Endothelial cell of umbilical vein (primary cell): ENCODE measurements around the gene NPPC. TPM values are rescaled to one million over a fixed set of nuclear protein-coding genes. Genes with fewer than 3 reads are reported as not detected.

ENCODE experiments used
- BruUV-seq: library from RNA; stranded (reverse); fragments of 400-500 nt; replicated peaks from 2 replicates; lab custom pipeline; 2021; lab: Mats Ljungman, UMichigan
- CTCF ChIA-PET: fragments of 300-600, 350-600 bp; sonication (Branson Sonifier 250); formaldehyde crosslinking; loops from one replicate; lab custom pipeline; 2021; ENCODE audit warnings: antibody characterized with exemption, inconsistent platforms; lab: Charles Lee
- POLR2A ChIA-PET: fragments of 300-600, 350-600 bp; sonication (Branson Sonifier 250); formaldehyde crosslinking; loops from one replicate; lab custom pipeline; 2021; ENCODE audit warnings: antibody characterized with exemption, inconsistent platforms; lab: Charles Lee
- DNase-seq: peaks from one replicate; pipeline ENCODE4 v3.0.0-alpha.2; 2011; ENCODE audit warnings: low read depth, low spot score
- FAIRE-seq: peaks from 2 replicates; lab custom pipeline; 2011; peaks lifted over from hg19 to GRCh38; lab: Jason Lieb, UNC
- H2AFZ ChIP-seq: 2 replicates; pipeline ENCODE4 v1.6.0; 2012; ENCODE audit warnings: low read depth, low read length, control low read depth, inconsistent platforms
- H3K27ac ChIP-seq: 2 replicates; pipeline ENCODE4 v1.5.1; 2011; ENCODE audit warnings: low read depth, mild to moderate bottlenecking, control low read depth, low read length, moderate library complexity; ENCODE audit not compliant: insufficient read depth
- H3K27me3 ChIP-seq, 2 experiments: 2 replicates each; pipeline versions ENCODE4 v1.6.0 to v1.6.1; 2011; ENCODE audit warnings: low read length in 2 of 2, mixed read lengths in 1 of 2; ENCODE audit not compliant: control insufficient read depth in 2 of 2, insufficient read depth in 2 of 2
- H3K36me3 ChIP-seq, 2 experiments: 2 replicates in 1 of 2; 3 replicates in 1 of 2; pipeline ENCODE4 v1.5.1; 2011; ENCODE audit warnings: low read length in 2 of 2, mild to moderate bottlenecking in 1 of 2, moderate library complexity in 1 of 2; ENCODE audit not compliant: control insufficient read depth in 2 of 2, insufficient read depth in 2 of 2; ENCODE audit errors: extremely low read depth in 1 of 2
- H3K4me1 ChIP-seq: 3 replicates; pipeline ENCODE4 v1.5.1; 2011; ENCODE audit warnings: mild to moderate bottlenecking, low read length; ENCODE audit not compliant: control insufficient read depth, insufficient read depth; ENCODE audit errors: extremely low read depth
- H3K4me2 ChIP-seq: 2 replicates; pipeline ENCODE4 v1.6.1; 2011; ENCODE audit warnings: low read length, control low read depth, mixed read lengths; ENCODE audit not compliant: insufficient read depth
- H3K4me3 ChIP-seq, 3 experiments: fragments of 200-600 bp in 1 of 3; sonication (generic), shearing (Covaris generic) in 1 of 3; replicated peaks in 1 of 3; 2 replicates each; pipeline ENCODE4 v1.5.1; 2011 to 2016; ENCODE audit warnings: control low read depth in 3 of 3, low read length in 3 of 3, mild to moderate bottlenecking in 2 of 3, inconsistent platforms in 1 of 3, low read depth in 1 of 3, moderate library complexity in 1 of 3; ENCODE audit not compliant: insufficient read depth in 1 of 3
- H3K79me2 ChIP-seq: 2 replicates; pipeline ENCODE4 v1.6.0; 2012; ENCODE audit warnings: low read length, inconsistent platforms; ENCODE audit not compliant: control insufficient read depth, insufficient read depth
- H3K9ac ChIP-seq: replicated peaks from 2 replicates; pipeline ENCODE3; 2011; ENCODE audit warnings: low read length, control low read depth; ENCODE audit not compliant: insufficient read depth; ENCODE audit errors: extremely low read depth
- H3K9me1 ChIP-seq: replicated peaks from 3 replicates; pipeline ENCODE4 v1.6.0; 2011; ENCODE audit warnings: mild to moderate bottlenecking, low read length; ENCODE audit not compliant: control insufficient read depth, insufficient read depth; ENCODE audit errors: extremely low read depth
- H3K9me3 ChIP-seq: replicated peaks from 2 replicates; pipeline ENCODE4 v1.5.1; 2012; ENCODE audit warnings: low read length, inconsistent platforms; ENCODE audit not compliant: control insufficient read depth, insufficient read depth
- H4K20me1 ChIP-seq: replicated peaks from 2 replicates; pipeline ENCODE3; 2011; ENCODE audit warnings: mild to moderate bottlenecking, low read length; ENCODE audit not compliant: control insufficient read depth, insufficient read depth; ENCODE audit errors: extremely low read depth
- EZH2 ChIP-seq: IDR thresholded peaks from 2 replicates; pipeline ENCODE4 v1.6.1; 2012; ENCODE audit warnings: borderline replicate concordance, low read depth, mild to moderate bottlenecking, moderate library complexity, low read length, inconsistent platforms; ENCODE audit not compliant: severe bottlenecking
- FOS ChIP-seq: IDR thresholded peaks from 2 replicates; pipeline ENCODE4 v1.6.1; 2011; ENCODE audit warnings: mild to moderate bottlenecking, low read length, moderate library complexity, borderline replicate concordance; ENCODE audit not compliant: insufficient read depth
- GATA2 ChIP-seq: IDR thresholded peaks from 2 replicates; pipeline ENCODE4 v1.7.0; 2011; ENCODE audit warnings: low read depth, mild to moderate bottlenecking, moderate library complexity, mixed read lengths, low read length; ENCODE audit not compliant: insufficient read length, insufficient read depth
- JUN ChIP-seq: IDR thresholded peaks from 2 replicates; pipeline ENCODE4 v1.6.1; 2011; ENCODE audit warnings: borderline replicate concordance, low read depth; ENCODE audit not compliant: insufficient read length, insufficient read depth
- MYC ChIP-seq: IDR thresholded peaks from one replicate; pipeline ENCODE4 v1.6.1; 2011; ENCODE audit warnings: mild to moderate bottlenecking, low read depth, low read length
- POLR2A ChIP-seq: IDR thresholded peaks from 2 replicates; pipeline ENCODE4 v1.6.1; 2012; ENCODE audit warnings: low read depth, mild to moderate bottlenecking, control low read depth, low read length
- POLR2AphosphoS5 ChIP-seq: IDR thresholded peaks from 2 replicates; pipeline ENCODE4 v1.6.1; 2012; ENCODE audit warnings: low read depth, mild to moderate bottlenecking, control low read depth, low read length, moderate library complexity; ENCODE audit not compliant: insufficient read depth
- dilution Hi-C: fragments of 300-500 bp; cut with MboI; formaldehyde crosslinking; loops from one replicate; pipeline ENCODE4 v1.15.0; 2019; ENCODE audit warnings: low sequenced_read_pairs; ENCODE audit not compliant: extremely low pct_ligation_motif_present
- intact Hi-C: fragments of 100-400 bp; cut with micrococcal nuclease; formaldehyde crosslinking; loops from one replicate; pipeline ENCODE4 v1.10.0; 2022
- polyA plus RNA-seq, 4 experiments: library from polyadenylated mRNA; depleted of rRNA in 3 of 4; stranded (reverse) in 3 of 4; unstranded in 1 of 4; fragments of >200 nt; gene quantifications; 2 replicates each; pipeline versions ENCODE4 v1.2.1 to v1.2.3, GENCODE V29; 2011 to 2012; ENCODE audit warnings: missing spikeins in 1 of 4
- total RNA-seq: library from RNA; stranded (reverse); gene quantifications from 2 replicates; pipeline ENCODE4 v1.2.3, GENCODE V29; 2021
- TF ChIP-seq, protein P1 (sequence below), 2 donors: IDR thresholded peaks; 1 replicate in 1 of 2; 2 replicates in 1 of 2; pipeline ENCODE4 v1.5.1; 2011; ENCODE audit warnings: low read length in 2 of 2, mild to moderate bottlenecking in 2 of 2, moderate library complexity in 2 of 2, control low read depth in 1 of 2, inconsistent platforms in 1 of 2, low read depth in 1 of 2; ENCODE audit not compliant: insufficient read depth in 1 of 2; ENCODE audit errors: extremely low read depth in 1 of 2
- TF ChIP-seq, protein P2 (sequence below): IDR thresholded peaks from 2 replicates; pipeline ENCODE4 v1.6.1; 2011; ENCODE audit not compliant: insufficient read depth, insufficient read length

Gene NPPC
- total and polyA plus RNA-seq, 2 donors (not counting 3 experiments of a cell fraction or from before 2014, with no cell fraction given) = not detected

DNA sequence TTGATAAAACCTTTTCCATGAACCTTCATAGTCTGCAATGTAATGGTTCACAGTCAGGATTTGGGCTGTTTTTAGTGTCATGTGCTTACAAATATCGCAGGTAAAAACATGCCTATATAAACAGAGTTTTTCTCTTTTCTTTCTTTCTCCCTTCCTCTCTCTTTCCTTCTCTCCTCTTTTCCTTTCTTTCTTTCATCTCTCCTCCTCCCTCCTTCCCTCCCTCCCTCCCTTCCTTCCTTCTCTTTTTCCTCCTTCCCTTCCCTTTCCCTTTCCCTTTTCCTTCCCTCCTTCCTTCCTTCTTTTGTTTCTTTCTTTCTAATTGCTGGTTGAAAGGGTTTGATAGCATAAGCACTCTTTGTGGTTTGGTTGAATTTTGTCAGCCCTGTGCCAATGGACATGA, 9.6 kb upstream of the NPPC start:
- H3K36me3 ChIP-seq = no peaks in the 10 kb centered on the region
- H3K27me3 ChIP-seq = peaks cover 2 to 8% of the 10 kb centered on the region in 2 experiments
- TF ChIP-seq POLR2A (no peak), GATA2 (no peak), POLR2AphosphoS5 (no peak), JUN (no peak), EZH2 (no peak), FOS (no peak), MYC (no peak)
- TF ChIP-seq, protein P1, sequence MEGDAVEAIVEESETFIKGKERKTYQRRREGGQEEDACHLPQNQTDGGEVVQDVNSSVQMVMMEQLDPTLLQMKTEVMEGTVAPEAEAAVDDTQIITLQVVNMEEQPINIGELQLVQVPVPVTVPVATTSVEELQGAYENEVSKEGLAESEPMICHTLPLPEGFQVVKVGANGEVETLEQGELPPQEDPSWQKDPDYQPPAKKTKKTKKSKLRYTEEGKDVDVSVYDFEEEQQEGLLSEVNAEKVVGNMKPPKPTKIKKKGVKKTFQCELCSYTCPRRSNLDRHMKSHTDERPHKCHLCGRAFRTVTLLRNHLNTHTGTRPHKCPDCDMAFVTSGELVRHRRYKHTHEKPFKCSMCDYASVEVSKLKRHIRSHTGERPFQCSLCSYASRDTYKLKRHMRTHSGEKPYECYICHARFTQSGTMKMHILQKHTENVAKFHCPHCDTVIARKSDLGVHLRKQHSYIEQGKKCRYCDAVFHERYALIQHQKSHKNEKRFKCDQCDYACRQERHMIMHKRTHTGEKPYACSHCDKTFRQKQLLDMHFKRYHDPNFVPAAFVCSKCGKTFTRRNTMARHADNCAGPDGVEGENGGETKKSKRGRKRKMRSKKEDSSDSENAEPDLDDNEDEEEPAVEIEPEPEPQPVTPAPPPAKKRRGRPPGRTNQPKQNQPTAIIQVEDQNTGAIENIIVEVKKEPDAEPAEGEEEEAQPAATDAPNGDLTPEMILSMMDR (IDR thresholded peaks at IDR 0.05; ENCODE audit: extremely low read depth in 1 of 2, insufficient read depth in 1 of 2, low read depth in 1 of 2, low read length in 2 of 2) = no peak
- TF ChIP-seq, protein P2, sequence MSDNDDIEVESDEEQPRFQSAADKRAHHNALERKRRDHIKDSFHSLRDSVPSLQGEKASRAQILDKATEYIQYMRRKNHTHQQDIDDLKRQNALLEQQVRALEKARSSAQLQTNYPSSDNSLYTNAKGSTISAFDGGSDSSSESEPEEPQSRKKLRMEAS = no peak
- no peak overlapping the region for H3K4me3 ChIP-seq
- FAIRE-seq = no peak
- no peak overlapping the region for H2AFZ ChIP-seq
- no peaks in the 10 kb centered on the region for H4K20me1 ChIP-seq
- no peaks in the 10 kb centered on the region for H3K79me2 ChIP-seq
- H3K4me2 ChIP-seq = no peak overlapping the region
- ChIA-PET POLR2A (no interaction called here), CTCF (interaction anchor here (1.0 to 3.7 kb wide), 6 partner anchors 9 to 206 kb away, joined by 3 to 20 read pairs (median 4); partner anchors contain the start of gene NPPC)
- no peaks in the 10 kb centered on the region for H3K9me1 ChIP-seq
- no peaks in the 10 kb centered on the region for H3K9me3 ChIP-seq
- dilution Hi-C loops = no loop called here
- no peaks in the 10 kb centered on the region for H3K4me1 ChIP-seq
- no TSS peak for BruUV-seq
- H3K27ac ChIP-seq = no peak overlapping the region
- H3K9ac ChIP-seq = no peak overlapping the region
- intact Hi-C loops = no loop called here
- no peak for DNase-seq
